Left lung (tissue), 14 donors: Measurements from ENCODE around the gene CHCHD2. TPM values are rescaled to one million over a fixed set of nuclear protein-coding genes. Genes with fewer than 3 reads are reported as not detected.
"Not testable (repeated sequence)": the region's sequence is repeated elsewhere in the genome, so short reads cannot be mapped to it uniquely, and the experiment has no call there.

Experiments
- ATAC-seq: fragments of 200-7000 bp; cut with Tn5 transposase; one replicate; pipeline ENCODE4 v1.9.1; 2020; ENCODE audit warnings: moderate library complexity
- DNase-seq, 4 donors: peaks; one replicate each; pipeline ENCODE4 v3.0.0-alpha.2; 2013 to 2020
- H3K27ac ChIP-seq, 2 donors: fragments of 200-600 bp; sonication (generic) in 1 of 2; one replicate each; pipeline versions ENCODE4 v1.5.0 to v1.8.0; 2020 to 2021
- H3K27me3 ChIP-seq, 2 donors: fragments of 200-600 bp; sonication (generic) in 1 of 2; one replicate each; pipeline versions ENCODE4 v1.5.0 to v1.8.0; 2020 to 2021
- H3K36me3 ChIP-seq, 2 donors: fragments of 200-600 bp; sonication (generic) in 1 of 2; one replicate each; pipeline versions ENCODE4 v1.5.0 to v1.8.0; 2020 to 2021
- H3K4me1 ChIP-seq, 2 donors: fragments of 200-600 bp; one replicate each; pipeline ENCODE4 v1.8.0; 2021
- H3K4me3 ChIP-seq, 2 donors: fragments of 200-600 bp; sonication (generic) in 1 of 2; one replicate each; pipeline versions ENCODE4 v1.5.0 to v1.8.0; 2020 to 2021; ENCODE audit warnings: mild to moderate bottlenecking in 1 of 2
- H3K9me3 ChIP-seq, 2 donors: fragments of 200-600 bp; sonication (generic) in 1 of 2; one replicate each; pipeline versions ENCODE4 v1.5.0 to v1.8.0; 2020 to 2021
- intact Hi-C, 2 donors: fragments of 100-400 bp; cut with DNase I; formaldehyde crosslinking; loops; one replicate each; pipeline versions ENCODE4 v1.11.2 to v1.14.2; 2022
- long read RNA-seq, 12 donors: library from polyadenylated mRNA in 2 of 12; unstranded in 2 of 12; transcript quantifications; one replicate each; pipeline ENCODE4 v2.0.0 and lab custom pipeline, GENCODE V29; 2019 to 2026
- polyA plus RNA-seq, 6 donors: library from polyadenylated mRNA; unstranded; fragments of 120-200 nt; gene quantifications; one replicate each; pipeline ENCODE4 v1.2.1, GENCODE V29; 2013; ENCODE audit not compliant: insufficient read length in 6 of 6
- total RNA-seq, 2 donors: library from RNA; stranded (reverse); fragmentation: NEBNext Ultra II Directional; extraction: Animal tissue kit (Norgen Biotek cat#: 25700); gene quantifications; one replicate each; pipeline ENCODE4 v1.2.1, GENCODE V29; 2021
- TF ChIP-seq, protein P1 (sequence below), 2 donors: fragments of 200-600 bp; sonication (generic) in 1 of 2; IDR thresholded peaks; one replicate each; pipeline versions ENCODE4 v1.5.0 to v1.8.0; 2021; ENCODE audit warnings: antibody characterized with exemption in 2 of 2
- donor health status: DM: no; HTN: yes; CAD: no.
- donor health status: DM: no; HTN: no; CAD: no.

CHCHD2 gene, protein sequence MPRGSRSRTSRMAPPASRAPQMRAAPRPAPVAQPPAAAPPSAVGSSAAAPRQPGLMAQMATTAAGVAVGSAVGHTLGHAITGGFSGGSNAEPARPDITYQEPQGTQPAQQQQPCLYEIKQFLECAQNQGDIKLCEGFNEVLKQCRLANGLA
- total RNA-seq (100 to 1,000 TPM; 243 to 302 TPM), polyA plus RNA-seq (100 to 1,000 TPM; 211 to 249 (median 229) TPM)
- long read RNA-seq, donor 1, transcript CHCHD2-202 (3 exons, 694 nt): minor isoform, 11 of 498 reads
- long read RNA-seq, donor 1, transcript CHCHD2-201 (4 exons, 901 nt): major isoform, 380 of 498 reads
- long read RNA-seq, donor 1, partial matches to known transcripts: 93 of 498 reads
- long read RNA-seq, donor 1, other reads (novel, unspliced or antisense): 14 of 498 reads
- long read RNA-seq, donor 2, transcript CHCHD2-201 (4 exons, 901 nt): major isoform, 289 of 458 reads
- long read RNA-seq, donor 2, transcript CHCHD2-202 (3 exons, 694 nt): minor isoform, 18 of 458 reads
- long read RNA-seq, donor 2, partial matches to known transcripts: 151 of 458 reads
- long read RNA-seq, donor 2, other reads (novel, unspliced or antisense): 0 of 458 reads
- long read RNA-seq, donor 3, transcript CHCHD2-202 (3 exons, 694 nt): minor isoform, 5 of 380 reads
- long read RNA-seq, donor 3, transcript CHCHD2-201 (4 exons, 901 nt): major isoform, 301 of 380 reads
- long read RNA-seq, donor 3, partial matches to known transcripts: 66 of 380 reads
- long read RNA-seq, donor 3, other reads (novel, unspliced or antisense): 8 of 380 reads
- long read RNA-seq, donor 4, transcript CHCHD2-201 (4 exons, 901 nt): major isoform, 444 of 462 reads
- long read RNA-seq, donor 4, partial matches to known transcripts: 14 of 462 reads
- long read RNA-seq, donor 4, other reads (novel, unspliced or antisense): 2 of 462 reads
- long read RNA-seq, donor 5, transcript CHCHD2-202 (3 exons, 694 nt): minor isoform, 21 of 464 reads
- long read RNA-seq, donor 5, transcript CHCHD2-201 (4 exons, 901 nt): major isoform, 325 of 464 reads
- long read RNA-seq, donor 5, partial matches to known transcripts: 110 of 464 reads
- long read RNA-seq, donor 5, other reads (novel, unspliced or antisense): 8 of 464 reads
- long read RNA-seq, donor 6, transcript CHCHD2-202 (3 exons, 694 nt): minor isoform, 18 of 557 reads
- long read RNA-seq, donor 6, transcript CHCHD2-201 (4 exons, 901 nt): major isoform, 410 of 557 reads
- long read RNA-seq, donor 6, partial matches to known transcripts: 112 of 557 reads
- long read RNA-seq, donor 6, other reads (novel, unspliced or antisense): 17 of 557 reads
- long read RNA-seq, donor 7, transcript CHCHD2-202 (3 exons, 694 nt): minor isoform, 12 of 247 reads
- long read RNA-seq, donor 7, transcript CHCHD2-201 (4 exons, 901 nt): major isoform, 156 of 247 reads
- long read RNA-seq, donor 7, partial matches to known transcripts: 70 of 247 reads
- long read RNA-seq, donor 7, other reads (novel, unspliced or antisense): 9 of 247 reads
- long read RNA-seq, donor 8, transcript CHCHD2-201 (4 exons, 901 nt): major isoform, 142 of 210 reads
- long read RNA-seq, donor 8, partial matches to known transcripts: 64 of 210 reads
- long read RNA-seq, donor 8, other reads (novel, unspliced or antisense): 0 of 210 reads
- long read RNA-seq, donor 9, partial matches to known transcripts: 0 of 1 reads
- long read RNA-seq, donor 9, other reads (novel, unspliced or antisense): 0 of 1 reads
- long read RNA-seq, donor 10, transcript CHCHD2-201 (4 exons, 901 nt): major isoform, 588 of 597 reads
- long read RNA-seq, donor 10, partial matches to known transcripts: 5 of 597 reads
- long read RNA-seq, donor 10, other reads (novel, unspliced or antisense): 2 of 597 reads
- long read RNA-seq, donor 11, transcript CHCHD2-202 (3 exons, 694 nt): minor isoform, 7 of 469 reads
- long read RNA-seq, donor 11, transcript CHCHD2-201 (4 exons, 901 nt): major isoform, 369 of 469 reads
- long read RNA-seq, donor 11, partial matches to known transcripts: 82 of 469 reads
- long read RNA-seq, donor 11, other reads (novel, unspliced or antisense): 11 of 469 reads
- long read RNA-seq, donor 12, transcript CHCHD2-201 (4 exons, 901 nt): major isoform, 198 of 252 reads
- long read RNA-seq, donor 12, transcript CHCHD2-202 (3 exons, 694 nt): minor isoform, 6 of 252 reads
- long read RNA-seq, donor 12, partial matches to known transcripts: 48 of 252 reads
- long read RNA-seq, donor 12, other reads (novel, unspliced or antisense): 0 of 252 reads

GRCh38 chr7:56106108-56107073 is at the start of gene CHCHD2:
TSS of gene CHCHD2 (minus strand) at chr7:56106476. CDS start at chr7:56106413, 63 bp downstream.
- intact Hi-C loops: no loop called here
- H3K4me1 ChIP-seq: peaks cover 14 to 26% of the 10 kb centered on the region in 2 donors
- H3K4me3 ChIP-seq: peak within 1 kb of the TSS; percentile 75 to 93
- TF ChIP-seq, protein P1, sequence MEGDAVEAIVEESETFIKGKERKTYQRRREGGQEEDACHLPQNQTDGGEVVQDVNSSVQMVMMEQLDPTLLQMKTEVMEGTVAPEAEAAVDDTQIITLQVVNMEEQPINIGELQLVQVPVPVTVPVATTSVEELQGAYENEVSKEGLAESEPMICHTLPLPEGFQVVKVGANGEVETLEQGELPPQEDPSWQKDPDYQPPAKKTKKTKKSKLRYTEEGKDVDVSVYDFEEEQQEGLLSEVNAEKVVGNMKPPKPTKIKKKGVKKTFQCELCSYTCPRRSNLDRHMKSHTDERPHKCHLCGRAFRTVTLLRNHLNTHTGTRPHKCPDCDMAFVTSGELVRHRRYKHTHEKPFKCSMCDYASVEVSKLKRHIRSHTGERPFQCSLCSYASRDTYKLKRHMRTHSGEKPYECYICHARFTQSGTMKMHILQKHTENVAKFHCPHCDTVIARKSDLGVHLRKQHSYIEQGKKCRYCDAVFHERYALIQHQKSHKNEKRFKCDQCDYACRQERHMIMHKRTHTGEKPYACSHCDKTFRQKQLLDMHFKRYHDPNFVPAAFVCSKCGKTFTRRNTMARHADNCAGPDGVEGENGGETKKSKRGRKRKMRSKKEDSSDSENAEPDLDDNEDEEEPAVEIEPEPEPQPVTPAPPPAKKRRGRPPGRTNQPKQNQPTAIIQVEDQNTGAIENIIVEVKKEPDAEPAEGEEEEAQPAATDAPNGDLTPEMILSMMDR (IDR thresholded peaks at IDR 0.05): no peak
- H3K9me3 ChIP-seq: no peaks in the 10 kb centered on the region
- peak within 1 kb of the TSS; percentile 78 to 91 for H3K27ac ChIP-seq
- H3K27me3 ChIP-seq: peaks cover 0 to 8% of the 10 kb centered on the region in 2 donors
- ATAC-seq (peak; percentile 100), DNase-seq (peak; percentile 94 to 99 (median 97))
- H3K36me3 ChIP-seq: peaks cover 0 to 34% of the 10 kb centered on the region in 2 donors

GRCh38 chr7:56131062-56131461 is 24.8 kb upstream of the CHCHD2 start:
- ATAC-seq, H3K4me1 ChIP-seq, H3K4me3 ChIP-seq, H3K9me3 ChIP-seq, DNase-seq, H3K27ac ChIP-seq, H3K36me3 ChIP-seq, intact Hi-C loops, H3K27me3 ChIP-seq: not testable (repeated sequence)

DNA sequence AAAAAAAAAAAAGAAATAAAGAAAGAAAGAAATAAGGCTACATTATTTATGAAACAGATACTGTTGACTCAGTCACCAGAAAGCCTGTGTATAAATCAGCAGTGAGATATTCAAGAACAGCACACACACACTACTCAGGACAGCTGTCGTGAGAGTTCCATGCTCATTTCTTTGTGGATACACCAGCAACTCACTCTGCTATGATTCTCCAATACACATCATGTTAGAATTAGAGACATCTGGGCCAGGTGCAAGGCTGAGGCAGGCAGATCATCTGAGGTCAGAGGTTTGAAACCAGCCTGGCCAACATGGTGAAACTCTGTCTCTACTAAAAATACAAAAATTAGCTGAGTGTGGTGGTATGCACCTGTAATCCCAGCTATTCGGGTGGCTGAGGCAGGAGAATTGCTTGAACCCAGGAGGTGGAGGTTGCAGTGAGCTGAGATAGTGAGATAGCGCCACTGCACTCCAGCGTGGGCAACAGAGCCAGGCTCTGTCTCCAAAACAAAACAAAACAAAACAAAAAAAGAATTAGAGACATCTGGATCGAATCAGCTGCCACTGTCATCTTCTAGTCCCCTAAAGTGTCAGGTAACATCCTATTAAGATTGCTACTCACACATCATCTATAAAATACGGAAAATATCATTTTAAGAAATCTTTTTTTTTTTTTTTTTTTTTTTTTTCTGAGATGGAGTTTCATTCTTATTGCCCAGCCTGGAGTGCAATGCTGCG is 21.1 kb upstream of the CHCHD2 start:
- Histone ChIP-seq H3K4me3 (no peak overlapping the region), H3K27ac (no peak overlapping the region), H3K4me1 (no peaks in the 10 kb centered on the region), H3K36me3 (no peaks in the 10 kb centered on the region), H3K9me3 (no peaks in the 10 kb centered on the region), H3K27me3 (no peaks in the 10 kb centered on the region)
- intact Hi-C loops: no loop called here
- ATAC-seq (no peak), DNase-seq (no peak)
- TF ChIP-seq, protein P1 (IDR thresholded peaks at IDR 0.05): no peak

- intact Hi-C loops: no loop called here
- TF ChIP-seq, protein P1 (IDR thresholded peaks at IDR 0.05): no peak
- H3K4me3 ChIP-seq: no peak overlapping the region
- ATAC-seq (no peak), DNase-seq (no peak)
- H3K9me3 ChIP-seq: no peaks in the 10 kb centered on the region
- H3K4me1 ChIP-seq: no peaks in the 10 kb centered on the region
- H3K27ac ChIP-seq: no peak overlapping the region
- no peaks in the 10 kb centered on the region for H3K36me3 ChIP-seq
- no peaks in the 10 kb centered on the region for H3K27me3 ChIP-seq
Measured at GRCh38 chr7:56125831-56126230, 19.6 kb upstream of the CHCHD2 start.
